Measurements from ENCODE around the gene ACTL7B. TPM values are rescaled to one million over a fixed set of nuclear protein-coding genes. Genes with fewer than 3 reads are reported as not detected.

Gene ACTL7B
- total and polyA plus RNA-seq, 2 experiments from 2014 or later, result not detected

- Histone ChIP-seq H3K36me3 (replicated peaks; ENCODE audit: insufficient read depth, low read depth) (no peaks in the 10 kb centered on the region), H3K79me2 (no peaks in the 10 kb centered on the region), H3K9me3 (ENCODE audit: low read depth) (no peaks in the 10 kb centered on the region), H3K4me1 (ENCODE audit: insufficient read depth) (no peaks in the 10 kb centered on the region), H3K4me3 (no peak overlapping the region), H4K20me1 (ENCODE audit: insufficient read depth, poor library complexity, severe bottlenecking) (no peaks in the 10 kb centered on the region), H3K27ac (no peak overlapping the region), H3K9me2 (replicated peaks; ENCODE audit: insufficient read depth) (no peaks in the 10 kb centered on the region), H3K27me3 (no peaks in the 10 kb centered on the region), H3K4me2 (no peak overlapping the region), H2AFZ (no peak overlapping the region)
- 84% methylated on average over 4 of the region's 4 CpGs for WGBS (ENCODE audit: low lambda C conversion rate, missing lambda C conversion rate)
- no peak for DNase-seq (ENCODE audit: low spot score)
- TF ChIP-seq EZH2phosphoT487 (IDR thresholded peaks at IDR 0.05; ENCODE audit: low read depth, severe bottlenecking, unreplicated experiment), result no peak
- TF ChIP-seq CTCF (IDR thresholded peaks at IDR 0.05; ENCODE audit: poor library complexity), result no peak
- TF ChIP-seq EZH2 (IDR thresholded peaks at IDR 0.05; ENCODE audit: borderline replicate concordance), result no peak
Observed at GRCh38 chr9:108860354-108860753, 4.6 kb upstream of the ACTL7B start.

- H3K36me3 ChIP-seq (replicated peaks; ENCODE audit: insufficient read depth, low read depth), result no peaks in the 10 kb centered on the region
- 86% methylated on average over 3 of the region's 3 CpGs for WGBS (ENCODE audit: low lambda C conversion rate, missing lambda C conversion rate)
- H4K20me1 ChIP-seq (ENCODE audit: insufficient read depth, poor library complexity, severe bottlenecking), result no peaks in the 10 kb centered on the region
- H2AFZ ChIP-seq, result no peak overlapping the region
- H3K27me3 ChIP-seq, result no peaks in the 10 kb centered on the region
- no peaks in the 10 kb centered on the region for H3K79me2 ChIP-seq
- H3K4me2 ChIP-seq, result no peak overlapping the region
- no peak for DNase-seq (ENCODE audit: low spot score)
- no peaks in the 10 kb centered on the region for H3K4me1 ChIP-seq (ENCODE audit: insufficient read depth)
- no peaks in the 10 kb centered on the region for H3K9me2 ChIP-seq (replicated peaks; ENCODE audit: insufficient read depth)
- no peak overlapping the region for H3K27ac ChIP-seq
- H3K4me3 ChIP-seq, result no peak overlapping the region
- no peaks in the 10 kb centered on the region for H3K9me3 ChIP-seq (ENCODE audit: low read depth)
- no peak for TF ChIP-seq CTCF (IDR thresholded peaks at IDR 0.05; ENCODE audit: poor library complexity)
- TF ChIP-seq EZH2 (IDR thresholded peaks at IDR 0.05; ENCODE audit: borderline replicate concordance), result no peak
- TF ChIP-seq EZH2phosphoT487 (IDR thresholded peaks at IDR 0.05; ENCODE audit: low read depth, severe bottlenecking, unreplicated experiment), result no peak
Observed at GRCh38 chr9:108859459-108860114, 3.8 kb upstream of the ACTL7B start.

DNA sequence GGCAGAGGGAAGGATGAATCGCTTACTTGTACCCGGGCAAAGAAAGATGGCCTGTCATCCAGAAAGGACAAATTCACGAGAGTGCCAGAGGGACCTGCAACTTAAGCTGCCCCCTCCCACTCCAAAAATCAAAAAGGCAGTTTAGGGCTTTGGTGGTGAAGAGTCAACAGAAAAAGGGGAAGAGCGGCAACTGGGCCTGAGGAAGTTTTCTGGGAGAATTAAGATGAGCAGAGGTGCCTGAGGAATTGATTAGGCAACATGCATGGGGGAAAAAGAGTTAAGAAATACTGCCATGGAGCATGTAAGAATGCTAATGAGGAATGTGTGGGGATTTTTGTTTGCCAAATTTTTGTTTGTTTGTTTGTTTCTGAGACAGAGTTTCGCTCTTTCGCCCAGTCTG, 1.8 kb upstream of the ACTL7B start:
- Histone ChIP-seq H3K9me3 (ENCODE audit: low read depth) (no peaks in the 10 kb centered on the region), H3K79me2 (no peaks in the 10 kb centered on the region), H3K4me2 (no peak overlapping the region), H4K20me1 (ENCODE audit: insufficient read depth, poor library complexity, severe bottlenecking) (no peaks in the 10 kb centered on the region), H3K27ac (no peak overlapping the region), H3K9me2 (replicated peaks; ENCODE audit: insufficient read depth) (no peaks in the 10 kb centered on the region), H3K4me3 (no peak overlapping the region), H2AFZ (no peak overlapping the region), H3K4me1 (ENCODE audit: insufficient read depth) (no peaks in the 10 kb centered on the region), H3K27me3 (no peaks in the 10 kb centered on the region), H3K36me3 (replicated peaks; ENCODE audit: insufficient read depth, low read depth) (no peaks in the 10 kb centered on the region)
- DNase-seq (ENCODE audit: low spot score), result no peak
- no peak for TF ChIP-seq CTCF (IDR thresholded peaks at IDR 0.05; ENCODE audit: poor library complexity)
- no peak for TF ChIP-seq EZH2 (IDR thresholded peaks at IDR 0.05; ENCODE audit: borderline replicate concordance)
- no peak for TF ChIP-seq EZH2phosphoT487 (IDR thresholded peaks at IDR 0.05; ENCODE audit: low read depth, severe bottlenecking, unreplicated experiment)
- WGBS (ENCODE audit: low lambda C conversion rate, missing lambda C conversion rate), result 94% methylated on average over 6 of the region's 6 CpGs

Data from hepatocyte (in vitro differentiated cells).